Measurements from ENCODE around the gene TRIM65.
"Not testable (repeated sequence)": the region's sequence is repeated elsewhere in the genome, so short reads cannot be mapped to it uniquely, and the experiment has no call there.

The TRIM65 gene

GRCh38 chr17:75888484-75888883 lies 8.3 kb downstream of the TRIM65 start:
- no peak for DNase-seq (ENCODE audit: low read depth in 1 of 2, low spot score in 1 of 2)
- no peak for TF ChIP-seq JUND (IDR thresholded peaks at IDR 0.05; ENCODE audit: low read depth)
- in situ Hi-C loops (cut with HindIII; ENCODE audit: low pct_unique_long_range_greater_than_20kb, low sequenced_read_pairs): no loop called here

GRCh38 chr17:75885860-75886259 lies 10.9 kb downstream of the TRIM65 start:
- in situ Hi-C loops (cut with HindIII; ENCODE audit: low pct_unique_long_range_greater_than_20kb, low sequenced_read_pairs); DNase-seq (ENCODE audit: low read depth in 1 of 2, low spot score in 1 of 2): not testable (repeated sequence)

- TF ChIP-seq JUND (IDR thresholded peaks at IDR 0.05; ENCODE audit: low read depth): no peak
- in situ Hi-C loops (cut with HindIII; ENCODE audit: low pct_unique_long_range_greater_than_20kb, low sequenced_read_pairs): no loop called here
- no peak for DNase-seq (ENCODE audit: low read depth in 1 of 2, low spot score in 1 of 2)
Measured at GRCh38 chr17:75885431-75885830, 11.3 kb downstream of the TRIM65 start.

- in situ Hi-C loops (cut with HindIII; ENCODE audit: low pct_unique_long_range_greater_than_20kb, low sequenced_read_pairs): no loop called here
- no peak for DNase-seq (ENCODE audit: low read depth in 1 of 2, low spot score in 1 of 2)
- no peak for TF ChIP-seq JUND (IDR thresholded peaks at IDR 0.05; ENCODE audit: low read depth)
Measured at GRCh38 chr17:75881678-75882454, 14.9 kb downstream of the TRIM65 start.

GRCh38 chr17:75880266-75880665 lies 16.5 kb downstream of the TRIM65 start:
- TF ChIP-seq JUND (IDR thresholded peaks at IDR 0.05; ENCODE audit: low read depth): no peak
- in situ Hi-C loops (cut with HindIII; ENCODE audit: low pct_unique_long_range_greater_than_20kb, low sequenced_read_pairs): no loop called here
- no peak for DNase-seq (ENCODE audit: low read depth in 1 of 2, low spot score in 1 of 2)

GRCh38 chr17:75878174-75878998 lies 18.4 kb downstream of the TRIM65 start, which contains the start of gene TRIM47:
Gene TRIM47 (minus strand): TSS chr17:75878581. CDS start chr17:75878548, 33 bp downstream.
- no peak for TF ChIP-seq JUND (IDR thresholded peaks at IDR 0.05; ENCODE audit: low read depth)
- in situ Hi-C loops (cut with HindIII; ENCODE audit: low pct_unique_long_range_greater_than_20kb, low sequenced_read_pairs): no loop called here

GRCh38 chr17:75877752-75878173 lies 19.0 kb downstream of the TRIM65 start:
- DNase-seq (ENCODE audit: low read depth in 1 of 2, low spot score in 1 of 2): peak; percentile 79 to 90
- in situ Hi-C loops (cut with HindIII; ENCODE audit: low pct_unique_long_range_greater_than_20kb, low sequenced_read_pairs): no loop called here
- no peak for TF ChIP-seq JUND (IDR thresholded peaks at IDR 0.05; ENCODE audit: low read depth)

More at GRCh38 chr17:75878174-75878998, 18.4 kb downstream of the TRIM65 start, which contains the start of gene TRIM47:
- DNase-seq (ENCODE audit: low read depth in 1 of 2, low spot score in 1 of 2): peak; percentile 78 to 79

GRCh38 chr17:75876938-75877751 lies 19.6 kb downstream of the TRIM65 start:
- in situ Hi-C loops (cut with HindIII; ENCODE audit: low pct_unique_long_range_greater_than_20kb, low sequenced_read_pairs): no loop called here
- no peak for DNase-seq (ENCODE audit: low read depth in 1 of 2, low spot score in 1 of 2)
- TF ChIP-seq JUND (IDR thresholded peaks at IDR 0.05; ENCODE audit: low read depth): no peak

- peak in 1 of 2 experiments; percentile 3 for DNase-seq (ENCODE audit: low read depth in 1 of 2, low spot score in 1 of 2)
- TF ChIP-seq JUND (IDR thresholded peaks at IDR 0.05; ENCODE audit: low read depth): no peak
- in situ Hi-C loops (cut with HindIII; ENCODE audit: low pct_unique_long_range_greater_than_20kb, low sequenced_read_pairs): no loop called here
Measured at GRCh38 chr17:75876190-75876937, 20.4 kb downstream of the TRIM65 start.

GRCh38 chr17:75875940-75876189 lies 20.9 kb downstream of the TRIM65 start:
- no peak for DNase-seq (ENCODE audit: low read depth in 1 of 2, low spot score in 1 of 2)
- in situ Hi-C loops (cut with HindIII; ENCODE audit: low pct_unique_long_range_greater_than_20kb, low sequenced_read_pairs): no loop called here
- TF ChIP-seq JUND (IDR thresholded peaks at IDR 0.05; ENCODE audit: low read depth): no peak

GRCh38 chr17:75875182-75875939 lies 21.4 kb downstream of the TRIM65 start:
- no peak for TF ChIP-seq JUND (IDR thresholded peaks at IDR 0.05; ENCODE audit: low read depth)
- in situ Hi-C loops (cut with HindIII; ENCODE audit: low pct_unique_long_range_greater_than_20kb, low sequenced_read_pairs): no loop called here
- DNase-seq (ENCODE audit: low read depth in 1 of 2, low spot score in 1 of 2): no peak

All from T47D (cell line).